Left renal pelvis (tissue), 4 donors: Measurements from ENCODE around the gene SENP1. TPM values are rescaled to one million over a fixed set of nuclear protein-coding genes. Genes with fewer than 3 reads are reported as not detected.

Source experiments
- DNase-seq, 4 donors: peaks; one replicate each; pipeline ENCODE4 v3.0.0-alpha.2; 2013; ENCODE audit warnings: low read depth in 4 of 4, low spot score in 3 of 4
- polyA plus RNA-seq, 4 donors: library from polyadenylated mRNA; unstranded; fragments of 120-200 nt; gene quantifications; one replicate each; pipeline ENCODE4 v1.2.1, GENCODE V29; 2013; ENCODE audit not compliant: insufficient read length in 4 of 4

SENP1 gene
- polyA plus RNA-seq, 4 donors = 23.6 to 33.3 (median 24.9) TPM

DNA sequence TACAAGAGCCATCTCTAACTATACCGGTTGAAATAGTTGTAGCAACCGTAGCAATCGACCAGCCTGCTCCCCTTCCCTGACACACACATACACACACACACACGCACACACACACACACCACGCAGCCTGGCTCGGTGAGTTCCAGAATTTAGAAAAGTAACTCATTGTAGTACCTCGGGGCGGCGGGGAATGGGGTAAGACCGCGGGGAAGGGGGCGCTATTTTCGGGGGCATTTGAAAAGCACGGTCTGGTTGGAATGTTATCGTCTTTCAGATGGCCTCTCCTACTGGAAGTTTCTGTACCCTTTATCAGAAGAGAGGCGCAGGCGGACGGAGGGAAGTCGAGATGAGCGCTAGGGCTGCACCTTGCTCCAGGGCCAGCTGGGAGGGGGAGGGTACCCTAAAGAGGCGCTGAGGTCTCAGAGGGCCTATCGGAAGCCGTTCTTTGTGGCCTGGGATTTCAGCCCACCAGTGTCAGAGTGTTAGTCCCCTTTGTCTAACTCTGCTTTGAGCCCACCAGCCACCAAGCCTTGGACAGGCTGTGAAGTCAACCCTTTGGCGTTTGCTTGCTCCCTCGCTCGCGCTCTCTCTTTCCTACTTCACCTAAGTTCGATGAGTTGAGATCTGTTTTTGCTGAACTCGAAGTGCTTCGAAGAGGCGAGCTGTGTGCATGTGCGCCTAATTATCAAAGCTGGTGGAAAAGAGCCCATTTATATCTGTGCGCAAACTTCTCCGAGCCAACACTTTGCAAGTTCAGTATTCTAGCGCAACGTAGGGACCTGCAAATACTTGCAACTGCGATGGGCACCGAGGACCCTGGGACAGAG lies 102.4 kb downstream of the SENP1 start:
- DNase-seq = no peak

GRCh38 chr12:48002773-48003218 lies 103.1 kb downstream of the SENP1 start:
- DNase-seq = no peak

GRCh38 chr12:48002414-48002730 lies 103.5 kb downstream of the SENP1 start:
- DNase-seq = no peak

GRCh38 chr12:48001505-48002413 lies 104.1 kb downstream of the SENP1 start:
- no peak for DNase-seq

- no peak for DNase-seq
Measured at GRCh38 chr12:48000878-48001504, 104.9 kb downstream of the SENP1 start.

DNA sequence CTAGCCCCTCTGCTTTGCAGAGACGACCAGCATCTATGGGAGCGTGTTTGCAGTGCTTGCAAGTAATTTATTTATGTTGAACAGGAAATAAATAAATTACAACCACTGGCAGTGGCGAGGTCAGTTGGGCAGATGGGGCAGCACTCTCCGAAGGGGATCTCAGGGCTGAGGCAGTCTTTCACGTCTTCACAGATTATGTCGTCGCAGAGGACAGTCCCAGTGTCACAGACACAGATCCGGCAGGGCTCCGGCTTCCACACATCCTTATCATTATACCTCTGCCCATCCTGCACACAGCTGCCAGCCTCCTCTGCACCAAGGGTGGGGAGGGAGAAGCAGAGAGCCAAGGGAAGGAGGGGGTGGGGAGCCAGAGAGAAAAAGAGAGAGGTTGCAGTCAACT lies 106.1 kb downstream of the SENP1 start:
- DNase-seq = no peak

- no peak for DNase-seq
Measured at GRCh38 chr12:47997321-47997720, 108.6 kb downstream of the SENP1 start.

DNA sequence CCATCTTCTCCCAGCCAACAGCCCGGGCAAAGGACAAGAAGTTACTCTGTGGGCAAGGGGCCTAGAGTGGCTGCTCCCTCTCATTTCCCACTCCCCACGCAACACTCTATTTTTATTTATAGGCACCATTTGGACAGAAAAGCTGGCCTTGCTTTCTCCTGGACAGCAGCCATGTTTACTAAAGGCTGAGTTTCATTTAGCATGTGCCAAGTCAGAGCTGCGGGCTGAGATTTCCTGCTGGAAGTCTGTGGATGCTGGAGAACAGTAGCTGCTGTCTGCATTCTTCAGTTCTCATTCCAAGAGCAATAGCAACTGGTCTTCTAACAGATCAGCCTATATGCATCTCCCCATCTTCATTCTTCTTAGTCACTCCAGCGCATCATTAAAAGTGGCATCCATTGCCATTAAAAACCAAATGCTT lies 109.9 kb downstream of the SENP1 start:
- DNase-seq = peak in 1 of 4 donors; percentile 20

DNA sequence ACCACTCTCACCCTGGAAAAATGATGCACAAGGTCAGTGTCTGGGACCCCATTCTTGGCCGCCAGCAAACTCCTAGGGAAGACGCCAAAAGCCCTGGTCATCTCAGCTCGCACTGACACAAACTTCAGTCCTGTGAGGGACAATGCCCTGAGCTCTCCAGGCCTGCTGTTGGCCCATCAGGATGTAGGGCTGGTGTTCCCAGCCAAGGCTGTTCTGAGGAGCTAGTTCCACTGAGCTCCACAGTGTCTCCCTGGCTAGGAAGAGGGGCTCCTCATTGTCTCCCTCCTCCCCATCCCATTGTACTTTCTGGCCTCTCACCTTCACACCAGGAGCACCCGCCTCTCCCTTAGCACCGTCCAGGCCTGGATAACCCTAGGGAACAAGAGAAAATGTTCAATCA lies 112.4 kb downstream of the SENP1 start:
- no peak for DNase-seq

Other genes with a start within 250 kb of the SENP1 start
- gene VDR, start 201.1 kb downstream of the SENP1 start, polyA plus RNA-seq = 1 to 10 TPM in 3 of 4 donors, under 1 TPM in 1; 0.35 to 5.4 (median 3.6) TPM
- 100 to 1,000 TPM; 126 to 146 (median 133) TPM for gene TMEM106C, start 142.5 kb downstream of the SENP1 start, polyA plus RNA-seq
- gene COL2A1, start 101.6 kb downstream of the SENP1 start, polyA plus RNA-seq = 10 to 100 TPM; 41.2 to 79.4 (median 51.2) TPM
- 100 to 1,000 TPM in 2 of 4 donors, 10 to 100 TPM in 2; 76.9 to 124 (median 104) TPM for gene PFKM, start 13.3 kb upstream of the SENP1 start, polyA plus RNA-seq
- gene ASB8, start 51.4 kb upstream of the SENP1 start, polyA plus RNA-seq = 10 to 100 TPM; 36.0 to 45.3 (median 38.7) TPM
- 1 to 10 TPM in 1 of 4 donors, under 1 TPM in 3; 0.34 to 2.3 (median 0.50) TPM for gene CCDC184, start 77.6 kb upstream of the SENP1 start, polyA plus RNA-seq
- gene OR10AD1, start 97.2 kb upstream of the SENP1 start, polyA plus RNA-seq = under 1 TPM in 3 of 4 donors, not detected in 1; 0.24 to 0.82 (median 0.69) TPM
- gene ZNF641, start 244.8 kb upstream of the SENP1 start, polyA plus RNA-seq = 10 to 100 TPM; 21.4 to 29.8 (median 26.6) TPM